Uterus (tissue), 2 donors: ENCODE results near the gene PCNX2.

ENCODE experiments used
- POLR2A ChIP-seq, 2 donors: fragments of 450-650 bp; IDR thresholded peaks; one replicate each; pipeline ENCODE4 v1.6.1; 2016; ENCODE audit warnings: antibody characterized with exemption in 2 of 2, mild to moderate bottlenecking in 1 of 2, moderate library complexity in 1 of 2
- TF ChIP-seq, protein P1 (sequence below), 4 experiments: fragments of 200-600 bp in 2 of 4; fragments of 450-650 bp in 2 of 4; sonication (generic) in 2 of 4; IDR thresholded peaks; one replicate each; pipeline ENCODE4 v1.5.1; 2016 to 2019; ENCODE audit warnings: antibody characterized with exemption in 4 of 4, mild to moderate bottlenecking in 2 of 4, moderate library complexity in 1 of 4

- TF ChIP-seq, protein P1, sequence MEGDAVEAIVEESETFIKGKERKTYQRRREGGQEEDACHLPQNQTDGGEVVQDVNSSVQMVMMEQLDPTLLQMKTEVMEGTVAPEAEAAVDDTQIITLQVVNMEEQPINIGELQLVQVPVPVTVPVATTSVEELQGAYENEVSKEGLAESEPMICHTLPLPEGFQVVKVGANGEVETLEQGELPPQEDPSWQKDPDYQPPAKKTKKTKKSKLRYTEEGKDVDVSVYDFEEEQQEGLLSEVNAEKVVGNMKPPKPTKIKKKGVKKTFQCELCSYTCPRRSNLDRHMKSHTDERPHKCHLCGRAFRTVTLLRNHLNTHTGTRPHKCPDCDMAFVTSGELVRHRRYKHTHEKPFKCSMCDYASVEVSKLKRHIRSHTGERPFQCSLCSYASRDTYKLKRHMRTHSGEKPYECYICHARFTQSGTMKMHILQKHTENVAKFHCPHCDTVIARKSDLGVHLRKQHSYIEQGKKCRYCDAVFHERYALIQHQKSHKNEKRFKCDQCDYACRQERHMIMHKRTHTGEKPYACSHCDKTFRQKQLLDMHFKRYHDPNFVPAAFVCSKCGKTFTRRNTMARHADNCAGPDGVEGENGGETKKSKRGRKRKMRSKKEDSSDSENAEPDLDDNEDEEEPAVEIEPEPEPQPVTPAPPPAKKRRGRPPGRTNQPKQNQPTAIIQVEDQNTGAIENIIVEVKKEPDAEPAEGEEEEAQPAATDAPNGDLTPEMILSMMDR (IDR thresholded peaks at IDR 0.05): no peak
- no peak for TF ChIP-seq POLR2A (IDR thresholded peaks at IDR 0.05)
Observed at GRCh38 chr1:233230011-233230410, 65.5 kb downstream of the PCNX2 start.
